HepG2 (cell line): ENCODE data around the gene PMM2. TPM values are rescaled to one million over a fixed set of nuclear protein-coding genes. Genes with fewer than 3 reads are reported as not detected.

ENCODE experiments used
- CEBPG ChIP-seq: IDR thresholded peaks from 2 replicates; pipeline ENCODE4 v1.6.1; 2016
- FIP1L1 ChIP-seq: fragments of 200-400 bp; formaldehyde crosslinking; IDR thresholded peaks from 2 replicates; pipeline ENCODE4 v1.6.1; 2018; ENCODE audit warnings: low read depth, mild to moderate bottlenecking, low read length, moderate library complexity, borderline replicate concordance; ENCODE audit not compliant: insufficient read depth
- KDM2A ChIP-seq: sonication (generic); formaldehyde crosslinking; IDR thresholded peaks from 2 replicates; pipeline ENCODE4 v1.4.0; 2020; ENCODE audit warnings: low read depth, missing genetic modification reagents, borderline replicate concordance
- KLF6 ChIP-seq: IDR thresholded peaks from 2 replicates; pipeline ENCODE4 v1.8.0; 2016; ENCODE audit warnings: missing biosample characterization, missing genetic modification reagents
- MEIS1 ChIP-seq: sonication (generic); formaldehyde crosslinking; IDR thresholded peaks from 2 replicates; pipeline ENCODE4 v1.9.0; 2021; ENCODE audit warnings: mild to moderate bottlenecking, missing genetic modification reagents, moderate library complexity, borderline replicate concordance
- NFE2L2 ChIP-seq: fragments of 150-350 bp; IDR thresholded peaks from 2 replicates; pipeline ENCODE4 v1.6.1; 2014; ENCODE audit warnings: low read length
- ZMYM4 ChIP-seq: sonication (generic); formaldehyde crosslinking; IDR thresholded peaks from 2 replicates; pipeline ENCODE4 v1.8.1; 2023; ENCODE audit warnings: mild to moderate bottlenecking, missing genetic modification reagents
- ZNF256 ChIP-seq: sonication (generic); formaldehyde crosslinking; conservative IDR thresholded peaks from 2 replicates; pipeline ENCODE4 v1.4.0; 2020; ENCODE audit warnings: missing genetic modification reagents
- ZNF562 ChIP-seq: sonication (generic); formaldehyde crosslinking; IDR thresholded peaks from 2 replicates; pipeline ENCODE4 v1.8.0; 2022; ENCODE audit warnings: missing genetic modification reagents, borderline replicate concordance
- ZNF619 ChIP-seq: sonication (generic); formaldehyde crosslinking; IDR thresholded peaks from 2 replicates; pipeline ENCODE4 v1.4.0; 2020; ENCODE audit warnings: mild to moderate bottlenecking, missing genetic modification reagents
- ZSCAN30 ChIP-seq: sonication (generic); formaldehyde crosslinking; IDR thresholded peaks from 2 replicates; pipeline ENCODE4 v1.5.0; 2020; ENCODE audit warnings: mild to moderate bottlenecking, missing genetic modification reagents
- polyA plus RNA-seq, 8 experiments: library from polyadenylated mRNA; depleted of rRNA in 3 of 8; stranded (reverse) in 7 of 8; unstranded in 1 of 8; fragments of >200 nt; fragmentation: Illumina TruSeq in 4 of 8; extraction: Trizol in 4 of 8; gene quantifications; 2 replicates each; pipeline versions ENCODE4 v1.2.1 to v1.2.3, GENCODE V29; 2011 to 2016; ENCODE audit warnings: low read depth in 4 of 8, missing spikeins in 1 of 8, mixed read lengths in 1 of 8; ENCODE audit not compliant: insufficient read depth in 1 of 8
- total RNA-seq, 5 experiments: library from RNA; depleted of rRNA; stranded (reverse); fragments of >200 nt; fragmentation: Illumina TruSeq; extraction: Trizol; gene quantifications; 2 replicates each; pipeline ENCODE4 v1.2.3, GENCODE V29; 2016; ENCODE audit warnings: low read depth in 1 of 5
- TF ChIP-seq, protein P1 (sequence below): sonication (generic); formaldehyde crosslinking; IDR thresholded peaks from 2 replicates; pipeline ENCODE4 v1.5.0; 2020; ENCODE audit warnings: missing genetic modification reagents, mild to moderate bottlenecking, borderline replicate concordance
- TF ChIP-seq, protein P2 (sequence below): sonication (generic); formaldehyde crosslinking; IDR thresholded peaks from 2 replicates; pipeline ENCODE4 v1.5.0; 2020; ENCODE audit warnings: mild to moderate bottlenecking, missing genetic modification reagents, borderline replicate concordance
- TF ChIP-seq, protein P3 (sequence below): sonication (generic); formaldehyde crosslinking; IDR thresholded peaks from 2 replicates; pipeline ENCODE4 v1.4.0; 2020; ENCODE audit warnings: mild to moderate bottlenecking, missing genetic modification reagents
- TF ChIP-seq, protein P4 (sequence below): fragments of 450-650 bp; IDR thresholded peaks from 2 replicates; pipeline ENCODE4 v1.6.1; 2017

PMM2 gene
- total and polyA plus RNA-seq, 2 of the 13 experiments (the other 11 are each of a cell fraction or from before 2014, with no cell fraction given): 52.2 to 93.7 TPM

DNA sequence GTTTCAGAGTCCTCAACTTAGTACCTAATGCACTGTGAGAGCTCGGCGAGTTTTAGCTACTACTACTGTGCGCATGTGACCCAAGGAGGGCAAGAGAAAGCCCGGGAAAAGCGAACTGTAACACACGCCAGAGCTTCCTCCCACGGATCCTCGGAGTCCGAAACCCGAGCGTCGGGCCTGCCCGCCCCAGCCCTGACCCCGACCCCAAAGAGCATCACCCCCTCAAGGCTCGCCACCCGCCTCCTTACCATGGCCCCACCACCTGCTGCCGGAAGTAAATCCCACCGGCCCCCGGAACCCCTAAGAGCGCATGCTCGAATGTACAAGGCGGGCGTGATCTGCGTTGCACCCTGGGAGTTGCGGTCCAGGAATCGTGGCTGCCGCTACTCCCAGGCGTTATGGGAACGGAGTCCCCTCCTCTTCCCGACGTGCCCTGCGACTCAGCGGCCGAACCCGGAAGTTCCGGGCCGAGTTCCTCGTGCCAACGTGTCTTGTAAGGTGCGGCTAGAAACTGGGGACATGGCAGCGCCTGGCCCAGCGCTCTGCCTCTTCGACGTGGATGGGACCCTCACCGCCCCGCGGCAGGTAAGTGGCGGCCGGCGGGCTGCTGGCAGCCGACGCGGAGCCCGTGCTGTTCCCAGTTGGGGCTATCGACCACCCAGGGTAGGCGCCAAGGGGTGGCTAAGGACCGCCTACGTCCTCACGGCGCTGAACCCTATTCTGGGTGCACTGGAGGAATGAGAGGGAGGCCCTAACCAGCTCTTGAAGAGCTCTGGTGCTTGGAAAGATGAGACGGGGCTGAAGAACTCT lies at the start of gene PMM2, which contains the start of gene TMEM186 (continued):
- TF ChIP-seq KDM2A (CRISPR knock-in tag) (peak; percentile 97), NFE2L2 (no peak), CEBPG (CRISPR knock-in tag) (peak; percentile 52; the same call in 1 of the 2 replicates), ZNF256 (CRISPR knock-in tag) (peak; percentile 95; the same call in 1 of the 2 replicates), ZNF619 (CRISPR knock-in tag) (peak; percentile 100), MEIS1 (peak; percentile 96), ZMYM4 (peak; percentile 93), FIP1L1 (peak; percentile 37; the same call in 1 of the 2 replicates), KLF6 (CRISPR knock-in tag) (peak; percentile 98), ZNF562 (CRISPR knock-in tag) (no peak), ZSCAN30 (CRISPR knock-in tag) (peak; percentile 96)
- TF ChIP-seq, protein P1, sequence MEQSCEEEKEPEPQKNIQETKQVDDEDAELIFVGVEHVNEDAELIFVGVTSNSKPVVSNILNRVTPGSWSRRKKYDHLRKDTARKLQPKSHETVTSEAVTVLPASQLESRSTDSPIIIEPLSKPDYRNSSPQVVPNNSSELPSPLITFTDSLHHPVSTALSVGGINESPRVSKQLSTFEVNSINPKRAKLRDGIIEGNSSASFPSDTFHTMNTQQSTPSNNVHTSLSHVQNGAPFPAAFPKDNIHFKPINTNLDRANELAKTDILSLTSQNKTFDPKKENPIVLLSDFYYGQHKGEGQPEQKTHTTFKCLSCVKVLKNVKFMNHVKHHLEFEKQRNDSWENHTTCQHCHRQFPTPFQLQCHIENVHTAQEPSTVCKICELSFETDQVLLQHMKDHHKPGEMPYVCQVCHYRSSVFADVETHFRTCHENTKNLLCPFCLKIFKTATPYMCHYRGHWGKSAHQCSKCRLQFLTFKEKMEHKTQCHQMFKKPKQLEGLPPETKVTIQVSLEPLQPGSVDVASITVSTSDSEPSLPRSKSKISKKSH (CRISPR knock-in tag): peak; percentile 100
- TF ChIP-seq, protein P2, sequence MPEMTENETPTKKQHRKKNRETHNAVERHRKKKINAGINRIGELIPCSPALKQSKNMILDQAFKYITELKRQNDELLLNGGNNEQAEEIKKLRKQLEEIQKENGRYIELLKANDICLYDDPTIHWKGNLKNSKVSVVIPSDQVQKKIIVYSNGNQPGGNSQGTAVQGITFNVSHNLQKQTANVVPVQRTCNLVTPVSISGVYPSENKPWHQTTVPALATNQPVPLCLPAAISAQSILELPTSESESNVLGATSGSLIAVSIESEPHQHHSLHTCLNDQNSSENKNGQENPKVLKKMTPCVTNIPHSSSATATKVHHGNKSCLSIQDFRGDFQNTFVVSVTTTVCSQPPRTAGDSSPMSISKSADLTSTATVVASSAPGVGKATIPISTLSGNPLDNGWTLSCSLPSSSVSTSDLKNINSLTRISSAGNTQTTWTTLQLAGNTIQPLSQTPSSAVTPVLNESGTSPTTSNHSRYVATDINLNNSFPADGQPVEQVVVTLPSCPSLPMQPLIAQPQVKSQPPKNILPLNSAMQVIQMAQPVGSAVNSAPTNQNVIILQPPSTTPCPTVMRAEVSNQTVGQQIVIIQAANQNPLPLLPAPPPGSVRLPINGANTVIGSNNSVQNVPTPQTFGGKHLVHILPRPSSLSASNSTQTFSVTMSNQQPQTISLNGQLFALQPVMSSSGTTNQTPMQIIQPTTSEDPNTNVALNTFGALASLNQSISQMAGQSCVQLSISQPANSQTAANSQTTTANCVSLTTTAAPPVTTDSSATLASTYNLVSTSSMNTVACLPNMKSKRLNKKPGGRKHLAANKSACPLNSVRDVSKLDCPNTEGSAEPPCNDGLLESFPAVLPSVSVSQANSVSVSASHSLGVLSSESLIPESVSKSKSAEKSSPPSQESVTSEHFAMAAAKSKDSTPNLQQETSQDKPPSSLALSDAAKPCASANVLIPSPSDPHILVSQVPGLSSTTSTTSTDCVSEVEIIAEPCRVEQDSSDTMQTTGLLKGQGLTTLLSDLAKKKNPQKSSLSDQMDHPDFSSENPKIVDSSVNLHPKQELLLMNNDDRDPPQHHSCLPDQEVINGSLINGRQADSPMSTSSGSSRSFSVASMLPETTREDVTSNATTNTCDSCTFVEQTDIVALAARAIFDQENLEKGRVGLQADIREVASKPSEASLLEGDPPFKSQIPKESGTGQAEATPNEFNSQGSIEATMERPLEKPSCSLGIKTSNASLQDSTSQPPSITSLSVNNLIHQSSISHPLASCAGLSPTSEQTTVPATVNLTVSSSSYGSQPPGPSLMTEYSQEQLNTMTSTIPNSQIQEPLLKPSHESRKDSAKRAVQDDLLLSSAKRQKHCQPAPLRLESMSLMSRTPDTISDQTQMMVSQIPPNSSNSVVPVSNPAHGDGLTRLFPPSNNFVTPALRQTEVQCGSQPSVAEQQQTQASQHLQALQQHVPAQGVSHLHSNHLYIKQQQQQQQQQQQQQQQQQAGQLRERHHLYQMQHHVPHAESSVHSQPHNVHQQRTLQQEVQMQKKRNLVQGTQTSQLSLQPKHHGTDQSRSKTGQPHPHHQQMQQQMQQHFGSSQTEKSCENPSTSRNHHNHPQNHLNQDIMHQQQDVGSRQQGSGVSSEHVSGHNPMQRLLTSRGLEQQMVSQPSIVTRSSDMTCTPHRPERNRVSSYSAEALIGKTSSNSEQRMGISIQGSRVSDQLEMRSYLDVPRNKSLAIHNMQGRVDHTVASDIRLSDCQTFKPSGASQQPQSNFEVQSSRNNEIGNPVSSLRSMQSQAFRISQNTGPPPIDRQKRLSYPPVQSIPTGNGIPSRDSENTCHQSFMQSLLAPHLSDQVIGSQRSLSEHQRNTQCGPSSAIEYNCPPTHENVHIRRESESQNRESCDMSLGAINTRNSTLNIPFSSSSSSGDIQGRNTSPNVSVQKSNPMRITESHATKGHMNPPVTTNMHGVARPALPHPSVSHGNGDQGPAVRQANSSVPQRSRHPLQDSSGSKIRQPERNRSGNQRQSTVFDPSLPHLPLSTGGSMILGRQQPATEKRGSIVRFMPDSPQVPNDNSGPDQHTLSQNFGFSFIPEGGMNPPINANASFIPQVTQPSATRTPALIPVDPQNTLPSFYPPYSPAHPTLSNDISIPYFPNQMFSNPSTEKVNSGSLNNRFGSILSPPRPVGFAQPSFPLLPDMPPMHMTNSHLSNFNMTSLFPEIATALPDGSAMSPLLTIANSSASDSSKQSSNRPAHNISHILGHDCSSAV (CRISPR knock-in tag): peak; percentile 87
- TF ChIP-seq, protein P3, sequence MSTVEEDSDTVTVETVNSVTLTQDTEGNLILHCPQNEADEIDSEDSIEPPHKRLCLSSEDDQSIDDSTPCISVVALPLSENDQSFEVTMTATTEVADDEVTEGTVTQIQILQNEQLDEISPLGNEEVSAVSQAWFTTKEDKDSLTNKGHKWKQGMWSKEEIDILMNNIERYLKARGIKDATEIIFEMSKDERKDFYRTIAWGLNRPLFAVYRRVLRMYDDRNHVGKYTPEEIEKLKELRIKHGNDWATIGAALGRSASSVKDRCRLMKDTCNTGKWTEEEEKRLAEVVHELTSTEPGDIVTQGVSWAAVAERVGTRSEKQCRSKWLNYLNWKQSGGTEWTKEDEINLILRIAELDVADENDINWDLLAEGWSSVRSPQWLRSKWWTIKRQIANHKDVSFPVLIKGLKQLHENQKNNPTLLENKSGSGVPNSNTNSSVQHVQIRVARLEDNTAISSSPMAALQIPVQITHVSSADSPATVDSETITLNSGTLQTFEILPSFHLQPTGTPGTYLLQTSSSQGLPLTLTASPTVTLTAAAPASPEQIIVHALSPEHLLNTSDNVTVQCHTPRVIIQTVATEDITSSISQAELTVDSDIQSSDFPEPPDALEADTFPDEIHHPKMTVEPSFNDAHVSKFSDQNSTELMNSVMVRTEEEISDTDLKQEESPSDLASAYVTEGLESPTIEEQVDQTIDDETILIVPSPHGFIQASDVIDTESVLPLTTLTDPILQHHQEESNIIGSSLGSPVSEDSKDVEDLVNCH: peak; percentile 52; the same call in 1 of the 2 replicates
- TF ChIP-seq, protein P4, sequence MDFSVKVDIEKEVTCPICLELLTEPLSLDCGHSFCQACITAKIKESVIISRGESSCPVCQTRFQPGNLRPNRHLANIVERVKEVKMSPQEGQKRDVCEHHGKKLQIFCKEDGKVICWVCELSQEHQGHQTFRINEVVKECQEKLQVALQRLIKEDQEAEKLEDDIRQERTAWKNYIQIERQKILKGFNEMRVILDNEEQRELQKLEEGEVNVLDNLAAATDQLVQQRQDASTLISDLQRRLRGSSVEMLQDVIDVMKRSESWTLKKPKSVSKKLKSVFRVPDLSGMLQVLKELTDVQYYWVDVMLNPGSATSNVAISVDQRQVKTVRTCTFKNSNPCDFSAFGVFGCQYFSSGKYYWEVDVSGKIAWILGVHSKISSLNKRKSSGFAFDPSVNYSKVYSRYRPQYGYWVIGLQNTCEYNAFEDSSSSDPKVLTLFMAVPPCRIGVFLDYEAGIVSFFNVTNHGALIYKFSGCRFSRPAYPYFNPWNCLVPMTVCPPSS: no peak
